Ovary (tissue), 3 donors: ENCODE data around the gene SELENOT.

ENCODE experiments used
- POLR2A ChIP-seq: fragments of 450-650 bp; IDR thresholded peaks from one replicate; pipeline ENCODE4 v1.6.1; 2017; ENCODE audit warnings: antibody characterized with exemption, mild to moderate bottlenecking, moderate library complexity
- TF ChIP-seq, protein P1 (sequence below), 3 donors: fragments of 450-650 bp in 2 of 3; fragments of 200-600 bp in 1 of 3; IDR thresholded peaks; one replicate each; pipeline versions ENCODE4 v1.5.1 to v1.8.0; 2016 to 2022; ENCODE audit warnings: antibody characterized with exemption in 3 of 3, mild to moderate bottlenecking in 1 of 3
- donor health status: DM: no; HTN: no; CAD: no.

DNA sequence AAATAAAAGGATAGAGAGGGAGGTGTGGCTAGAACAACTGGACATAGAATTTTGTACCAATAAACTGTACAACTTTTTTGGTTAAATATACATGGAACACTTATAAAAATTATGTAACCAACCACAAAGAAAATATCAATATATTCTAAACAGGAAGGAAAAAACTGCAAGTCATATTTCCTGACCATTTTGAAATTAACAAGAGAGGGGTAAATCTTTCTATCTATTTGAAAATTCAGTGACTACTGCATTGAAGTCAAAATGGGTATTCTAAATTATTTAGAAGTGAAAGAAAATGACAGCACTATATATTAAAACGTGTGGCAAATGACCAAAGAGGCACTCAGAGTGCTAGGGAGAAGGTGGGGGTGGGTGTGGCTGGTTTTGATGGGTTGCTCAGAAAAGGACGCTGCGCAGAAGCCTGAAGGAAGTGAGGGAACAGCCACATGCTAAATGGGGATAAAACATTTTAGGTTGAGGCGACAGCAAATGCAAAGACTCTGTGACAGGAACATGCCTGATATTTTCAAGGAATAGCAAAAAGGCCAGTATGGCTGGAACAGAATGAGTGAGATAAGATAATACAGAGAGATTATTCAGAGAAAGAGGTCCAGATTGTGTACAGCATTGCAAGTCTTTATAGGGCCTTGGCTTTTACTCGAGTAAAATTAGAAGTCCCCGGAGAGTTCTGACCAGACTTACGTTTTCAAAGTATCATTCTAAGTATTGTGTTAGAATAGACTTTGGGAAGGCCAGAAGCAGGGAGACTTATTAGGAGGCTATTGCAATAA, 59.5 kb downstream of the SELENOT start:
- TF ChIP-seq, protein P1, sequence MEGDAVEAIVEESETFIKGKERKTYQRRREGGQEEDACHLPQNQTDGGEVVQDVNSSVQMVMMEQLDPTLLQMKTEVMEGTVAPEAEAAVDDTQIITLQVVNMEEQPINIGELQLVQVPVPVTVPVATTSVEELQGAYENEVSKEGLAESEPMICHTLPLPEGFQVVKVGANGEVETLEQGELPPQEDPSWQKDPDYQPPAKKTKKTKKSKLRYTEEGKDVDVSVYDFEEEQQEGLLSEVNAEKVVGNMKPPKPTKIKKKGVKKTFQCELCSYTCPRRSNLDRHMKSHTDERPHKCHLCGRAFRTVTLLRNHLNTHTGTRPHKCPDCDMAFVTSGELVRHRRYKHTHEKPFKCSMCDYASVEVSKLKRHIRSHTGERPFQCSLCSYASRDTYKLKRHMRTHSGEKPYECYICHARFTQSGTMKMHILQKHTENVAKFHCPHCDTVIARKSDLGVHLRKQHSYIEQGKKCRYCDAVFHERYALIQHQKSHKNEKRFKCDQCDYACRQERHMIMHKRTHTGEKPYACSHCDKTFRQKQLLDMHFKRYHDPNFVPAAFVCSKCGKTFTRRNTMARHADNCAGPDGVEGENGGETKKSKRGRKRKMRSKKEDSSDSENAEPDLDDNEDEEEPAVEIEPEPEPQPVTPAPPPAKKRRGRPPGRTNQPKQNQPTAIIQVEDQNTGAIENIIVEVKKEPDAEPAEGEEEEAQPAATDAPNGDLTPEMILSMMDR (IDR thresholded peaks at IDR 0.05): no peak
- no peak for TF ChIP-seq POLR2A
